ENCODE measurements around the gene LYRM9. TPM values are rescaled to one million over a fixed set of nuclear protein-coding genes. Genes with fewer than 3 reads are reported as not detected.
"Not testable (repeated sequence)": the region's sequence is repeated elsewhere in the genome, so short reads cannot be mapped to it uniquely, and the experiment has no call there.

The LYRM9 gene
- polyA plus RNA-seq, 3 donors: 5.9 to 7.6 (median 6.3) TPM

- intact Hi-C loops (cut with micrococcal nuclease): loop anchor here in 1 of 2 donors (10.0 kb wide), 1 partner anchor 83 kb away; the partner anchor contains the start of gene NOS2
- Histone ChIP-seq H3K36me3 (replicated peaks in 1 of 2; ENCODE audit: control insufficient read depth in 1 of 2, insufficient read depth in 2 of 2, low read length in 2 of 2) (no peaks in the 10 kb centered on the region), H3K27me3 (ENCODE audit: control insufficient read depth in 2 of 2, insufficient read depth in 2 of 2, low read length in 2 of 2) (no peaks in the 10 kb centered on the region), H3K27ac (ENCODE audit: low read depth in 1 of 2, low read length in 2 of 2) (no peak overlapping the region), H3K4me1 (ENCODE audit: control insufficient read depth in 1 of 2, insufficient read depth in 2 of 2, low read length in 2 of 2) (peaks cover 6 to 8% of the 10 kb centered on the region in 2 donors), H2AFZ (ENCODE audit: insufficient read depth, low read depth, low read length, poor library complexity, severe bottlenecking) (no peak overlapping the region), H4K20me1 (ENCODE audit: insufficient read depth, low read length) (no peaks in the 10 kb centered on the region), H3K9me3 (replicated peaks in 1 of 2; ENCODE audit: control insufficient read depth in 1 of 2, insufficient read depth in 1 of 2, low read length in 2 of 2) (no peaks in the 10 kb centered on the region), H3K4me2 (replicated peaks; ENCODE audit: extremely low read depth, low read length, poor library complexity, severe bottlenecking) (no peak overlapping the region), H3K4me3 (replicated peaks in 1 of 3; ENCODE audit: low read depth in 2 of 3, low read length in 3 of 3) (no peak overlapping the region), H3K79me2 (ENCODE audit: insufficient read depth, low read length) (no peaks in the 10 kb centered on the region), H3K9ac (ENCODE audit: insufficient read depth, low read length, poor library complexity, severe bottlenecking) (no peak overlapping the region)
- 8% methylated on average over 1 of the region's 2 CpGs for WGBS (ENCODE audit: insufficient coverage)
- Mint-ChIP-seq H3K4me3 (no peak overlapping the region), H3K4me1 (peaks cover 16% of the 10 kb centered on the region), H3K27me3 (ENCODE audit: low read depth in 3 of 3) (peaks cover 0 to 2% (median 0%) of the 10 kb centered on the region in 3 donors), H3K36me3 (no peaks in the 10 kb centered on the region), H3K9me3 (peaks cover 0 to 6% (median 4%) of the 10 kb centered on the region in 7 donors), H3K27ac (no peak overlapping the region)
- DNase-seq: no peak
- TF ChIP-seq CTCF (IDR thresholded peaks at IDR 0.05): no peak
Measured at GRCh38 chr17:27888067-27888466, 5.1 kb downstream of the LYRM9 start.

DNA sequence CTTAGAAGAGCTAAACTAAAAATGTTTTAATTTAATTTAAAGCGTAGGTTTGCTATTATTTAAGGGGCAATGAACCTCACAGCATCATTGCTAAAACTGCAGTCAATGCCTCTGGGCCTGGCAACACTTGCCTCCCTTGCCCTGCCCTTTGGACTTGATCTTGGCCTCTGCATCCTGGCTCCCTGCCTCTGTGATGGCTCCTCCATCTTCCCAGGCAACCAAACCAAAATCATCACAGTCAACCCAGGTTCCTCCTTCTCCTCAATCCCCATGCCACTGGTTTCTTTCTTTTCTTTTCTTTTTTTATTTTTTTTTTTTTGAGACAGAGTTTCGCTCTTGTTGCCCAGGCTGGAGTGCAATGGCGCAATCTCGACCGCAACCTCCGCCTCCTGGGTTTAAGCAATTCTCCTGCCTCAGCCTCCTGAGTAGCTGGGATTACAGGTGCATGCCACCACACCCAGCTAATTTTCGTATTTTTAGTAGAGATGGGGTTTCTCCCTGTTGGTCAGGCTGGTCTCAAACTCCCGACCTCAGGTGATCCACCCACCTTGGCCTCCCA lies 6.7 kb downstream of the LYRM9 start:
- H3K4me2 ChIP-seq (replicated peaks; ENCODE audit: extremely low read depth, low read length, poor library complexity, severe bottlenecking); H3K9me3 Mint-ChIP-seq; H3K79me2 ChIP-seq (ENCODE audit: insufficient read depth, low read length); DNase-seq; H3K4me3 ChIP-seq (replicated peaks in 1 of 3; ENCODE audit: low read depth in 2 of 3, low read length in 3 of 3); H3K27me3 ChIP-seq (ENCODE audit: control insufficient read depth in 2 of 2, insufficient read depth in 2 of 2, low read length in 2 of 2); H3K4me1 ChIP-seq (ENCODE audit: control insufficient read depth in 1 of 2, insufficient read depth in 2 of 2, low read length in 2 of 2); H4K20me1 ChIP-seq (ENCODE audit: insufficient read depth, low read length); H3K27ac ChIP-seq (ENCODE audit: low read depth in 1 of 2, low read length in 2 of 2); H3K27me3 Mint-ChIP-seq (ENCODE audit: low read depth in 3 of 3); H3K36me3 ChIP-seq (replicated peaks in 1 of 2; ENCODE audit: control insufficient read depth in 1 of 2, insufficient read depth in 2 of 2, low read length in 2 of 2); H3K4me3 Mint-ChIP-seq; H2AFZ ChIP-seq (ENCODE audit: insufficient read depth, low read depth, low read length, poor library complexity, severe bottlenecking); H3K9me3 ChIP-seq (replicated peaks in 1 of 2; ENCODE audit: control insufficient read depth in 1 of 2, insufficient read depth in 1 of 2, low read length in 2 of 2); H3K9ac ChIP-seq (ENCODE audit: insufficient read depth, low read length, poor library complexity, severe bottlenecking); H3K36me3 Mint-ChIP-seq: not testable (repeated sequence)
- WGBS (ENCODE audit: insufficient coverage): 71% methylated on average over 2 of the region's 8 CpGs
- H3K4me1 Mint-ChIP-seq: peaks cover 11% of the 10 kb centered on the region
- intact Hi-C loops (cut with micrococcal nuclease): loop anchor here in 1 of 2 donors (10.0 kb wide), 1 partner anchor 82 kb away; the partner anchor contains the start of gene NOS2
- peak overlapping the region in 1 of 7 donors; percentile 74 for H3K27ac Mint-ChIP-seq
